ENCODE measurements around the gene IFNA13.

DNA sequence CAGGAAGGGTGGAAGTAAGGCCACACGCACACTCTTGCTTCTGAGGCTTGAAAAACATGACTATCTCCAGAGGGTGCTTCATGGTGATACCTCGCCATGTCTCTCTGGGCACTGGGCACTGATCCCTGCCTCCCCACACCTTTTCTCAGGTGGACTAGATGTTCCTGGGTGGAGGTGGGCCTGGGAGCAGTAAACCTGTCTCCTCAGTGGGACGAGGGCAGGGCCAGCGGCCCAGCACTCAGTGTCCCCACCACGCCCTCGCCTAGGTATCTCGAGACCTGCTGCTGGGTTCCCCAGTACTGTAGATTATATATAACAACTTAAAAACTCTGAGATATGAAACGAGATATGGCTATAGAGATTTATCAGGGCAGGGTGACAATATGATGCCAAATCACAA lies 5.6 kb downstream of the IFNA13 start:
- TF ChIP-seq CTCF (IDR thresholded peaks at IDR 0.05; ENCODE audit: low read depth, low read length) (no peak), POLR2A (IDR thresholded peaks at IDR 0.05; ENCODE audit: extremely low read depth, insufficient read length) (no peak), MYC (IDR thresholded peaks at IDR 0.05; ENCODE audit: low read depth, low read length) (no peak)

Measured in NB4 (cell line).